OCI-LY1 (cell line): Measurements from ENCODE around the gene SOWAHD.

ENCODE experiments used
- CTCF ChIP-seq: fragments of 200-600 bp; sonication (generic), shearing (Covaris generic); IDR thresholded peaks from 2 replicates; pipeline ENCODE4 v1.5.1; 2017; ENCODE audit warnings: mild to moderate bottlenecking, antibody characterized with exemption, low read length, moderate library complexity, mixed read lengths
- EZH2 ChIP-seq: fragments of 200-600 bp; sonication (generic), shearing (Covaris generic); IDR thresholded peaks from 2 replicates; pipeline ENCODE4 v1.8.0; 2017; ENCODE audit warnings: borderline replicate concordance, mixed run types, mild to moderate bottlenecking, antibody characterized with exemption, low read length, moderate library complexity, mixed read lengths

- no peak for TF ChIP-seq EZH2
- TF ChIP-seq CTCF, result no peak
Observed at GRCh38 chrX:119753001-119753400, 5.4 kb upstream of the SOWAHD start.
